ENCODE results near the gene ARHGAP30. TPM values are rescaled to one million over a fixed set of nuclear protein-coding genes. Genes with fewer than 3 reads are reported as not detected.

ARHGAP30 gene
- total RNA-seq, 6 donors from 2014 or later = 26.8 to 69.9 (median 51.2) TPM

- no peak for TF ChIP-seq CTCF (IDR thresholded peaks at IDR 0.05)
- TF ChIP-seq EP300 (IDR thresholded peaks at IDR 0.05) = no peak
- no peak for TF ChIP-seq POLR2AphosphoS5 (IDR thresholded peaks at IDR 0.05)
- TF ChIP-seq POLR2A (IDR thresholded peaks at IDR 0.05) = no peak
- no peak for DNase-seq
- Histone ChIP-seq H3K9me3 (no peaks in the 10 kb centered on the region), H3K4me3 (no peak overlapping the region), H3K4me1 (peaks cover 15 to 47% (median 38%) of the 10 kb centered on the region in 4 donors), H3K27ac (peak overlapping the region in 2 of 4 donors; percentile 2 to 11), H3K36me3 (no peaks in the 10 kb centered on the region), H3K27me3 (no peaks in the 10 kb centered on the region)
- ATAC-seq (ENCODE audit: low FRiP score in 2 of 2) = no peak
- WGBS, 2 donors = 79 to 98% methylated on average over 5 of the region's 5 CpGs
These were observed 11.8 kb upstream of the ARHGAP30 start for GRCh38 chr1:161081519-161081918.

- Histone ChIP-seq H3K9me3 (no peaks in the 10 kb centered on the region), H3K27ac (peak overlapping the region in 2 of 4 donors; percentile 2 to 11), H3K4me1 (peaks cover 15 to 39% (median 31%) of the 10 kb centered on the region in 4 donors), H3K4me3 (no peak overlapping the region), H3K36me3 (no peaks in the 10 kb centered on the region), H3K27me3 (no peaks in the 10 kb centered on the region)
- ATAC-seq (ENCODE audit: low FRiP score in 2 of 2) (no peak), DNase-seq (no peak)
- TF ChIP-seq POLR2A (IDR thresholded peaks at IDR 0.05) (no peak), POLR2AphosphoS5 (IDR thresholded peaks at IDR 0.05) (no peak), CTCF (IDR thresholded peaks at IDR 0.05) (no peak), EP300 (IDR thresholded peaks at IDR 0.05) (no peak)
- 74 to 82% methylated on average over 5 of the region's 5 CpGs for WGBS, 2 donors
These were observed 11.0 kb upstream of the ARHGAP30 start for GRCh38 chr1:161080441-161081405.

- H3K27ac ChIP-seq = no peak overlapping the region
- H3K36me3 ChIP-seq = no peaks in the 10 kb centered on the region
- H3K4me1 ChIP-seq = peaks cover 14 to 30% (median 24%) of the 10 kb centered on the region in 4 donors
- no peaks in the 10 kb centered on the region for H3K9me3 ChIP-seq
- DNase-seq (peak in 1 of 2 donors; percentile 77), ATAC-seq (ENCODE audit: low FRiP score in 2 of 2) (no peak)
- H3K27me3 ChIP-seq = no peaks in the 10 kb centered on the region
- WGBS, 2 donors = 66 to 76% methylated on average over 38 to 41 of the region's 41 CpGs
- TF ChIP-seq POLR2AphosphoS5 (IDR thresholded peaks at IDR 0.05) = no peak
- no peak for TF ChIP-seq EP300 (IDR thresholded peaks at IDR 0.05)
- TF ChIP-seq POLR2A (IDR thresholded peaks at IDR 0.05) = no peak
- TF ChIP-seq CTCF (IDR thresholded peaks at IDR 0.05) = no peak
- H3K4me3 ChIP-seq = no peak overlapping the region
These were observed 9.9 kb upstream of the ARHGAP30 start for GRCh38 chr1:161079436-161080110.

- H3K9me3 ChIP-seq = no peaks in the 10 kb centered on the region
- H3K27ac ChIP-seq = no peak overlapping the region
- H3K27me3 ChIP-seq = no peaks in the 10 kb centered on the region
- ATAC-seq (ENCODE audit: low FRiP score in 2 of 2) (no peak), DNase-seq (peak in 1 of 2 donors; percentile 39)
- H3K4me1 ChIP-seq = peaks cover 0 to 9% (median 5%) of the 10 kb centered on the region in 4 donors
- H3K36me3 ChIP-seq = no peaks in the 10 kb centered on the region
- no peak overlapping the region for H3K4me3 ChIP-seq
- WGBS, 2 donors = 74 to 83% methylated on average over 7 to 9 of the region's 9 CpGs
- TF ChIP-seq POLR2AphosphoS5 (IDR thresholded peaks at IDR 0.05) (no peak), EP300 (IDR thresholded peaks at IDR 0.05) (no peak), CTCF (IDR thresholded peaks at IDR 0.05) (no peak), POLR2A (IDR thresholded peaks at IDR 0.05) (no peak)
These were observed 7.7 kb upstream of the ARHGAP30 start for GRCh38 chr1:161077426-161077825.
